T-helper 2 cell treated with Interferon-gamma antibody and Interleukin-4, amounts not matched to agents 5 μg/mL and 100 μg/mL, for 36 hours (primary cell): ENCODE data around the gene ZNF398.

Experiments used
- DNase-seq: peaks from one replicate; pipeline ENCODE4 v3.0.0; 2021; ENCODE audit warnings: low spot score
- H3K27ac Mint-ChIP-seq: one replicate; pipeline ENCODE4 v1.8.0; 2021; ENCODE audit warnings: mild to moderate bottlenecking, mixed read lengths
- H3K27me3 Mint-ChIP-seq: one replicate; pipeline ENCODE4 v1.8.0; 2021; ENCODE audit warnings: low read depth, mixed read lengths
- H3K36me3 Mint-ChIP-seq: one replicate; pipeline ENCODE4 v1.8.0; 2021; ENCODE audit warnings: low read depth, mixed read lengths
- H3K4me1 Mint-ChIP-seq: one replicate; pipeline ENCODE4 v1.8.0; 2021; ENCODE audit warnings: low read depth, mixed read lengths
- H3K4me3 Mint-ChIP-seq: one replicate; pipeline ENCODE4 v1.8.0; 2022; ENCODE audit warnings: mild to moderate bottlenecking, moderate library complexity, mixed read lengths
- H3K9me3 Mint-ChIP-seq: one replicate; pipeline ENCODE4 v1.8.0; 2021; ENCODE audit warnings: mixed read lengths

ZNF398 gene

DNA sequence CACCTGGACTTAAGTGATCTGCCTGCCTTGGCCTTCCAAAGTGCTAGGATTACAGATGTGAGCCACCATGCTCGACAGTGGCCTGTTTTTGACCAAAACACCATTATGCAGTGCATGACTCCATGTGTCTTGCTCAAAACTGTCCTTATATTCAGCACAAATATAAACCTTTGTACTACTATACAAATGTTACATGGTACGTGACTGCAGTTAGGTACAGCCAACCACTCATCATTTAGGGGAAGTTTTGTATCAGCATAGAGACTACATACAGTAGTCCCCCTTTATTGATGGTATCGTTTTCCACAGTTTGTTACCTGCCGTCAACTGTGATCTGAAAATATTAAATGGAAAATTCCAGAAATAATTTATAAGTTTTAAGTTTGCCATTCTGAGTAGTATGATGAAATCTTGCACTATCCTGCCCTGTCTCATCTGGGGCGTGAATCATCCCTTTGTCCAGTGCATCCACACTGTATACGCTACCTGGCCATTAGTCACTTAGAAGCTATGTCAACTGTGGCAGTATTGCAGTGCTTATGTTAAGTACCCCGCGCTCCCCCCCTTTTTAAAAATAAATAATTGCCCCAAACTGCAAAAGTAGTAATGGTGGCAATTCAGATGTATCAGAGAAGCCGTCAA lies 24.8 kb downstream of the ZNF398 start:
- DNase-seq: no peak
- no peak overlapping the region for H3K27ac Mint-ChIP-seq
- H3K27me3 Mint-ChIP-seq: no peaks in the 10 kb centered on the region
- H3K4me1 Mint-ChIP-seq: no peaks in the 10 kb centered on the region
- H3K36me3 Mint-ChIP-seq: peaks cover 31% of the 10 kb centered on the region
- H3K9me3 Mint-ChIP-seq: no peaks in the 10 kb centered on the region
- H3K4me3 Mint-ChIP-seq: no peak overlapping the region

GRCh38 chr7:149172534-149172920 lies 25.3 kb downstream of the ZNF398 start:
- DNase-seq: no peak
- Mint-ChIP-seq H3K27me3 (no peaks in the 10 kb centered on the region), H3K4me3 (no peak overlapping the region), H3K36me3 (peaks cover 33% of the 10 kb centered on the region), H3K27ac (no peak overlapping the region), H3K4me1 (no peaks in the 10 kb centered on the region), H3K9me3 (no peaks in the 10 kb centered on the region)

- Mint-ChIP-seq H3K27ac (no peak overlapping the region), H3K27me3 (no peaks in the 10 kb centered on the region), H3K4me1 (no peaks in the 10 kb centered on the region), H3K9me3 (no peaks in the 10 kb centered on the region), H3K36me3 (peaks cover 42% of the 10 kb centered on the region), H3K4me3 (no peak overlapping the region)
- no peak for DNase-seq
Measured at GRCh38 chr7:149175150-149175549, 27.9 kb downstream of the ZNF398 start.

GRCh38 chr7:149179241-149179640 lies 32.0 kb downstream of the ZNF398 start:
- Mint-ChIP-seq H3K4me1 (no peaks in the 10 kb centered on the region), H3K4me3 (no peak overlapping the region), H3K27me3 (no peaks in the 10 kb centered on the region), H3K36me3 (peaks cover 38% of the 10 kb centered on the region), H3K9me3 (no peaks in the 10 kb centered on the region), H3K27ac (no peak overlapping the region)
- no peak for DNase-seq

DNA sequence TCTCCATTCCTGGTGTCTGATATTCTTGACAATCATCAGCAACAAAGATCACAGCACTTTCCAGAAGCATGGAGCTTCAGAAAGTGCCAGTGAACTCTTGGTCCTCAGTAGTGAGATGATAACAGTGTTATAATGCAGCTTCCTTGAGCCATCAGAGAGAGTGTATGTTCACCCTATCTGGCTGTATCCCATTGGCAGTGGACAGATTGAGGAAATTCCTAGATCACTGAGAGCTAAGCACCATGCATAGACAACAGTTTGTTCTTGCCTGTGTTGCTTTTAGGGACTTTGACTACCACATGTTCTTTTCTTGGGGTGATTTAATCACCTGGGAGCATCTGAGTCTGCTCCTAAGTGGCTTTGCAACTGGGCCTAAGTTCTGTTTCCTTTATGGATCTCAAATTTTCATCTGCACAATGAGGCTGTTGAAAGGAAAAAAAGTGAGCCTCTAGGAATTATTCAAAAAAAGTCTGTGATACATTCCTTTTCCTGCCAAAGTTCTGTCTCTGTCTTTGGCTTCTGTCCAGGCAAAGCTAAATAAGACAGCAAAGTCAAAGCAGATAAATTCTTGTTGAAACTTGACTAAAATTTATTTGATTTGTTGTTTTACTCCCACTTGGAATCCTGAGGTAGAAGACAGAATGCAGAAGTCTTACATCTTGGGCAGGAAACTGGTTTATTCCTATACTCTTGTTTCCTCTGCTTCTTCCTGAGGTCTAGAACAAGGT lies 33.6 kb downstream of the ZNF398 start:
- Mint-ChIP-seq H3K27me3 (no peaks in the 10 kb centered on the region), H3K27ac (no peak overlapping the region)

DNA sequence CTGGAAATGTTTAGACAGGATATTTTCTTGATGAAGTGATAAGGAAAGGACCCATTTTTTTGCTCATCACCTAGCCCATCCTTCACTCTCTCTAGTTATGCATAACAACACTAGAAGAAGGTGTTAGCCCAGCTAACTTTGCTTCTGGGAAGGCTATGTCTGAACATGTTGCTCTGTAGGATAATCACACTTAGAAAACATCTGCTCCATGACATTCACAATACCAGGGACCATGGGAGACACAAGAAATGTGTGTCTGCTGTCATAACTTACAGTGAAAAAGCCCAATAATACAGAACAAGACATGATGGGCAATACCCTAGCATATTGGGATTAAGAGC lies 34.2 kb downstream of the ZNF398 start:
- Mint-ChIP-seq H3K9me3 (no peaks in the 10 kb centered on the region), H3K36me3 (peaks cover 35% of the 10 kb centered on the region), H3K27ac (no peak overlapping the region)

More for the DNA sequence above, 33.6 kb downstream of the ZNF398 start:
- Mint-ChIP-seq H3K9me3 (no peaks in the 10 kb centered on the region), H3K36me3 (peaks cover 39% of the 10 kb centered on the region), H3K4me1 (no peaks in the 10 kb centered on the region), H3K4me3 (no peak overlapping the region)
- DNase-seq: no peak

GRCh38 chr7:149184274-149184673 lies 37.0 kb downstream of the ZNF398 start:
- DNase-seq: no peak
- no peaks in the 10 kb centered on the region for H3K4me1 Mint-ChIP-seq
- no peak overlapping the region for H3K27ac Mint-ChIP-seq
- no peak overlapping the region for H3K4me3 Mint-ChIP-seq
- peaks cover 14% of the 10 kb centered on the region for H3K36me3 Mint-ChIP-seq
- no peaks in the 10 kb centered on the region for H3K27me3 Mint-ChIP-seq
- H3K9me3 Mint-ChIP-seq: no peaks in the 10 kb centered on the region

More for the DNA sequence above, 34.2 kb downstream of the ZNF398 start:
- H3K4me3 Mint-ChIP-seq: no peak overlapping the region
- no peaks in the 10 kb centered on the region for H3K4me1 Mint-ChIP-seq
- DNase-seq: no peak
- H3K27me3 Mint-ChIP-seq: no peaks in the 10 kb centered on the region

DNA sequence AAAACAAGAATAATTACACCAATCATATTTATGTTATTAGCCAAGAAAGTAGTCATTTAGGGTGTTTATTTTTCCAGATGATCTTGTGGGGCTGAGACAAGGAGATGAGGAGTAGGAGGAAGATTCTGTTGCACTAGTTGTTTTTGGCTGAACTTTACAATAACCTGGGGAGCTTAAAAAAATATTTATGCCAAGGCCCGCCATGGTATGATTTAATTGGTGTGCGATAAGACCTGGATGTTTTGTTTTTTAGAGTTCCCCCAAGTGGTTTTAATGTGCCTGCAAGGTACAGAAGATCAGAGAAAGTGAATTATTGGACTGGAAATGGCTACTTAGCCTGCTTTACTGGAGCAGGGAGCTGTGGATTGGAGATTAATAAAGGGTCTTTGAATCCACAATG lies 41.0 kb downstream of the ZNF398 start:
- H3K27ac Mint-ChIP-seq: no peak overlapping the region
- peaks cover 2% of the 10 kb centered on the region for H3K27me3 Mint-ChIP-seq
- no peak overlapping the region for H3K4me3 Mint-ChIP-seq
- H3K36me3 Mint-ChIP-seq: peaks cover 1% of the 10 kb centered on the region
- no peaks in the 10 kb centered on the region for H3K9me3 Mint-ChIP-seq
- peaks cover 16% of the 10 kb centered on the region for H3K4me1 Mint-ChIP-seq
- no peak for DNase-seq

DNA sequence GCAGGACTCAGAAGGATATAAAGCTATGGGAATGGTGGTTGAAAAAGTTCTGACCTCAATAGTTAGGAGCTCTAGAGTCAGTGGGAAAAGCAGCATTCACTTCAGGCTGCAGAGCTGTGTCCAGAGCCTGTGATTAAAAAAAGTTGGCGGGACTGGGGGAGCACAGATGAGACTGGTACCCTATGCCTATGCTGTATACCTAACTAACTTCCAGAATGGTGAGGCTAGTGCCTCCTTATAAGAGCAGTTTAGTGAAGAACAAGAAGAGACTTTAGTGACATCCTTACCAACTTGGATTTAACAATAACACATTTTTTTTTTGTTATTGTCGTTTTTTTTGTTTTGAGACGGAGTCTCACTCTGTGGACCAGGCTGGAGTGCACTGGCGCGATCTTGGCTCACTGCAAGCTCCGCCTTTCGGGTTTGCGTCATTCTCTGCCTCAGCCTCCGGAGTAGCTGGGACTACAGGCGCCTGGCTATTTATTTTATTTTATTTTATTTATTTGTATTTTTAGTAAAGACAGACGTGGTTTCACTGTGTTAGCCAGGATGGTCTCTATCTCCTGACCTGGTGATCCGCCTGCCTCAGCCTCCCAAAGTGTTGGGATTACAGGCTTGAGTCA lies 41.5 kb downstream of the ZNF398 start:
- Mint-ChIP-seq H3K36me3 (peaks cover 1% of the 10 kb centered on the region), H3K4me1 (peaks cover 16% of the 10 kb centered on the region), H3K27me3 (peaks cover 2% of the 10 kb centered on the region), H3K9me3 (no peaks in the 10 kb centered on the region), H3K4me3 (no peak overlapping the region), H3K27ac (no peak overlapping the region)
- no peak for DNase-seq

DNA sequence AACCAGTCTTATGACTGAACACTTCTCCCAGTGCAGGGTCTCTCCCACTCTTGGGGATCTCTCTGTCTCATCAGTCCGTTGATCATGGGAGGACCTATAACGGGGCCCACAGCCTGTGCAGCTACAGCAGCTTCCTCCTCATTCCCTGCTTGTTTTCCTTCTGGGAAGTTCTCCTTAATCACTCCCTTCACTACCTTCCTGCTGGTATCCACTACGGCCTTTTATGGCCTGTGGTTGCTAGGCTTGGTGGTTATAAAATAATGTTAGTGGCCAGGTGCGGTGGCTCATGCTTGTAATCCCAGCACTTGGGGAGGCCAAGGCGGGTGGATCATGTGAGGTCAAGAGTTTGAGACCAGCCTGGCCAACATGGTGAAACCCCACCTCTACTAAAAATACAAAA lies 44.6 kb downstream of the ZNF398 start:
- Mint-ChIP-seq H3K4me3 (peak overlapping the region; percentile 80), H3K4me1 (peaks cover 23% of the 10 kb centered on the region), H3K27ac (peak overlapping the region; percentile 65), H3K9me3 (no peaks in the 10 kb centered on the region), H3K36me3 (peaks cover 2% of the 10 kb centered on the region), H3K27me3 (peaks cover 2% of the 10 kb centered on the region)
- DNase-seq: no peak

DNA sequence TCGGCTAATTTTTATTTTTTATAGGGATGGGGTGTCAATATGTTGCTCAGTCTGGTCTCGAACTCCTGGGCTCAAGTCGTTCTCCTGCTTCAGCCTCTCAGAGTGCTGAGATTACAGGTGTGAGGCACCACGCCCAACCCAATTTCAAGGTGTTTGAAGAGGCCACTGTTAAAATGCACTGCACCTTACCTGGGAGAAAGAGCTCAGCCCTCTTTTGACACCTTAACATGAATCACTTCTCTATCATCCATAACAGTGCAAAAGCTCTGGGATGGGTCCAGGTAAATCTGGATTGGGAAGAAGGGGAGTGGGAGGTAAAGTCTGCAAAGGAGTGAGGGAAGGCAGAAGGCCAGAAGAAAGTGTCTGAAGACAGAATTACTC lies 47.5 kb downstream of the ZNF398 start:
- H3K27ac Mint-ChIP-seq: peak overlapping the region; percentile 73
- peaks cover 25% of the 10 kb centered on the region for H3K36me3 Mint-ChIP-seq
- H3K27me3 Mint-ChIP-seq: peaks cover 2% of the 10 kb centered on the region
- H3K4me3 Mint-ChIP-seq: peak overlapping the region; percentile 83
- no peaks in the 10 kb centered on the region for H3K9me3 Mint-ChIP-seq
- DNase-seq: no peak
- peaks cover 43% of the 10 kb centered on the region for H3K4me1 Mint-ChIP-seq

- Mint-ChIP-seq H3K4me1 (peaks cover 46% of the 10 kb centered on the region), H3K27ac (peak within 1 kb of the TSS; percentile 91), H3K36me3 (peaks cover 31% of the 10 kb centered on the region), H3K9me3 (no peaks in the 10 kb centered on the region), H3K4me3 (peak within 1 kb of the TSS; percentile 94), H3K27me3 (peaks cover 2% of the 10 kb centered on the region)
- DNase-seq: peak; percentile 85
Measured at GRCh38 chr7:149195180-149196150, 48.2 kb downstream of the ZNF398 start, which contains the start of gene ZNF282. Gene ZNF282 (plus strand): TSS chr7:149195546. CDS start chr7:149195590, 44 bp downstream.

DNA sequence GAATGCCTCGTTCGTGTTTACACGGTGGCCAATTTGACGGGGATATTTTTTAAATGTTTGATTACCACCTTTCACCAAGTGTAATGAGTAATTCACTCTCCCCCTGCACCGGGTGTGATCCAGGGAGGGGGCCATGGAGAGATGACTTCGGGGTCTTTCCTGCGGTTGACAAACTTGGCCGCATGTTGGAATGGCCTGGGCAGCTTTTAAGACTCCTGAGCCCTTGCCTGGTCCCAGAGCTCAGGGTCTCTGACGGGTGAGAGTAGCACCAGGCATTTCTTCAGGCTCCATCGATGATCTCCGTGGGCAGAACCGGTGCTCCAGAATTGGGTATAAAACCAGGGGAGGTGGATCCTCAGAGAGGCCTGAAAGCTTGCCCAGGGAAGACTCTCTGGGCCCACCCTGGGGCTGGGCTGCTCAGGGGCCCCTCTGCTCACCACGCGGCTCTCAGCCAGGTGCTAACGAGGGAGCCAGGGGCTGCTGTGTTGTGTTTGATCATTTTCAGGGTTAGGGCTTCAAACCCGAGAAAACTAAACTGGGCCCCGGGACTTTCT lies 49.0 kb downstream of the ZNF398 start:
- H3K4me3 Mint-ChIP-seq: peak overlapping the region; percentile 94

More for the DNA sequence above, 49.0 kb downstream of the ZNF398 start:
- Mint-ChIP-seq H3K4me1 (peaks cover 45% of the 10 kb centered on the region), H3K27ac (peak overlapping the region; percentile 91), H3K27me3 (no peaks in the 10 kb centered on the region), H3K9me3 (no peaks in the 10 kb centered on the region), H3K36me3 (peaks cover 37% of the 10 kb centered on the region)
- DNase-seq: peak; percentile 11
